WTC11 (cell line): ENCODE measurements around the gene B3GALNT2.

ENCODE experiments used
- CBFB ChIP-seq: sonication (generic); formaldehyde crosslinking; IDR thresholded peaks from 2 replicates; pipeline ENCODE4 v1.8.1; 2022; ENCODE audit warnings: mild to moderate bottlenecking, low read depth, missing genetic modification reagents
- JUN ChIP-seq: sonication (generic); formaldehyde crosslinking; IDR thresholded peaks from 2 replicates; pipeline ENCODE4 v1.8.0; 2023; ENCODE audit warnings: mild to moderate bottlenecking, missing genetic modification reagents
- SMAD3 ChIP-seq: sonication (generic); formaldehyde crosslinking; IDR thresholded peaks from 2 replicates; pipeline ENCODE4 v1.8.0; 2022; ENCODE audit warnings: missing genetic modification reagents, mild to moderate bottlenecking, borderline replicate concordance
- ZNF138 ChIP-seq: sonication (generic); formaldehyde crosslinking; conservative IDR thresholded peaks from 2 replicates; pipeline ENCODE4 v1.8.1; 2022; ENCODE audit warnings: mild to moderate bottlenecking, moderate library complexity, missing genetic modification reagents
- TF ChIP-seq, protein P1 (sequence below): sonication (generic); formaldehyde crosslinking; IDR thresholded peaks from 2 replicates; pipeline ENCODE4 v1.8.0; 2022; ENCODE audit warnings: mild to moderate bottlenecking, missing genetic modification reagents
- TF ChIP-seq, protein P2 (sequence below): sonication (generic); formaldehyde crosslinking; IDR thresholded peaks from 2 replicates; pipeline ENCODE4 v1.8.1; 2023; ENCODE audit warnings: mild to moderate bottlenecking, missing genetic modification reagents, moderate library complexity
- TF ChIP-seq, protein P3 (sequence below): sonication (generic); formaldehyde crosslinking; IDR thresholded peaks from 2 replicates; pipeline ENCODE4 v1.8.1; 2023; ENCODE audit warnings: mild to moderate bottlenecking, missing genetic modification reagents
- TF ChIP-seq, protein P4 (sequence below): fragments of 200-600 bp; IDR thresholded peaks from 2 replicates; pipeline ENCODE4 v1.8.0; 2022; ENCODE audit warnings: antibody characterized with exemption

DNA sequence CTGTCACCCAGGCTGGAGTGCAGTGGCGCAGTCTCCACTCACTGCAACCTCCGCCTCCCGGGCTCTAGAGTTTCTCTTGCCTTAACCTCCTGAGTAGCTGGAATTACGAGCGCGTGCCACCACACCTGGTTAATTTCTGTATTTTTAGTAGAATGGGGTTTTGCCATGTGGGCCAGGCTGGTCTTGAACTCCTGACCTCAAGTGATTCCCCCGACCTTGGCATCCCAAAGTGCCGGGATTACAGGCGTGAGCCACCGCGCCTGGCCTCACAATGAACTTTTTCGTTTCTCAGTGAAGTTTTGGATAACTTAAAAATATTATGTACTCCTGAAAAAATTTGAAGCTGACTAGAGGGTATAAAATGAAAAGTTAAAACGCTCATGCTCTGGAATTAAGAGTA lies 77.6 kb downstream of the B3GALNT2 start:
- TF ChIP-seq, protein P1, sequence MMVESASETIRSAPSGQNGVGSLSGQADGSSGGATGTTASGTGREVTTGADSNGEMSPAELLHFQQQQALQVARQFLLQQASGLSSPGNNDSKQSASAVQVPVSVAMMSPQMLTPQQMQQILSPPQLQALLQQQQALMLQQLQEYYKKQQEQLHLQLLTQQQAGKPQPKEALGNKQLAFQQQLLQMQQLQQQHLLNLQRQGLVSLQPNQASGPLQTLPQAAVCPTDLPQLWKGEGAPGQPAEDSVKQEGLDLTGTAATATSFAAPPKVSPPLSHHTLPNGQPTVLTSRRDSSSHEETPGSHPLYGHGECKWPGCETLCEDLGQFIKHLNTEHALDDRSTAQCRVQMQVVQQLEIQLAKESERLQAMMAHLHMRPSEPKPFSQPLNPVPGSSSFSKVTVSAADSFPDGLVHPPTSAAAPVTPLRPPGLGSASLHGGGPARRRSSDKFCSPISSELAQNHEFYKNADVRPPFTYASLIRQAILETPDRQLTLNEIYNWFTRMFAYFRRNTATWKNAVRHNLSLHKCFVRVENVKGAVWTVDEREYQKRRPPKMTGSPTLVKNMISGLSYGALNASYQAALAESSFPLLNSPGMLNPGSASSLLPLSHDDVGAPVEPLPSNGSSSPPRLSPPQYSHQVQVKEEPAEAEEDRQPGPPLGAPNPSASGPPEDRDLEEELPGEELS (CRISPR knock-in tag), result no peak
- TF ChIP-seq SMAD3, result no peak
- TF ChIP-seq, protein P2, sequence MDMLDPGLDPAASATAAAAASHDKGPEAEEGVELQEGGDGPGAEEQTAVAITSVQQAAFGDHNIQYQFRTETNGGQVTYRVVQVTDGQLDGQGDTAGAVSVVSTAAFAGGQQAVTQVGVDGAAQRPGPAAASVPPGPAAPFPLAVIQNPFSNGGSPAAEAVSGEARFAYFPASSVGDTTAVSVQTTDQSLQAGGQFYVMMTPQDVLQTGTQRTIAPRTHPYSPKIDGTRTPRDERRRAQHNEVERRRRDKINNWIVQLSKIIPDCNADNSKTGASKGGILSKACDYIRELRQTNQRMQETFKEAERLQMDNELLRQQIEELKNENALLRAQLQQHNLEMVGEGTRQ (CRISPR knock-in tag), result no peak
- no peak for TF ChIP-seq CBFB (CRISPR knock-in tag)
- TF ChIP-seq, protein P3, sequence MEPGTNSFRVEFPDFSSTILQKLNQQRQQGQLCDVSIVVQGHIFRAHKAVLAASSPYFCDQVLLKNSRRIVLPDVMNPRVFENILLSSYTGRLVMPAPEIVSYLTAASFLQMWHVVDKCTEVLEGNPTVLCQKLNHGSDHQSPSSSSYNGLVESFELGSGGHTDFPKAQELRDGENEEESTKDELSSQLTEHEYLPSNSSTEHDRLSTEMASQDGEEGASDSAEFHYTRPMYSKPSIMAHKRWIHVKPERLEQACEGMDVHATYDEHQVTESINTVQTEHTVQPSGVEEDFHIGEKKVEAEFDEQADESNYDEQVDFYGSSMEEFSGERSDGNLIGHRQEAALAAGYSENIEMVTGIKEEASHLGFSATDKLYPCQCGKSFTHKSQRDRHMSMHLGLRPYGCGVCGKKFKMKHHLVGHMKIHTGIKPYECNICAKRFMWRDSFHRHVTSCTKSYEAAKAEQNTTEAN (CRISPR knock-in tag), result no peak
- TF ChIP-seq ZNF138, result no peak
- no peak for TF ChIP-seq JUN
- TF ChIP-seq, protein P4, sequence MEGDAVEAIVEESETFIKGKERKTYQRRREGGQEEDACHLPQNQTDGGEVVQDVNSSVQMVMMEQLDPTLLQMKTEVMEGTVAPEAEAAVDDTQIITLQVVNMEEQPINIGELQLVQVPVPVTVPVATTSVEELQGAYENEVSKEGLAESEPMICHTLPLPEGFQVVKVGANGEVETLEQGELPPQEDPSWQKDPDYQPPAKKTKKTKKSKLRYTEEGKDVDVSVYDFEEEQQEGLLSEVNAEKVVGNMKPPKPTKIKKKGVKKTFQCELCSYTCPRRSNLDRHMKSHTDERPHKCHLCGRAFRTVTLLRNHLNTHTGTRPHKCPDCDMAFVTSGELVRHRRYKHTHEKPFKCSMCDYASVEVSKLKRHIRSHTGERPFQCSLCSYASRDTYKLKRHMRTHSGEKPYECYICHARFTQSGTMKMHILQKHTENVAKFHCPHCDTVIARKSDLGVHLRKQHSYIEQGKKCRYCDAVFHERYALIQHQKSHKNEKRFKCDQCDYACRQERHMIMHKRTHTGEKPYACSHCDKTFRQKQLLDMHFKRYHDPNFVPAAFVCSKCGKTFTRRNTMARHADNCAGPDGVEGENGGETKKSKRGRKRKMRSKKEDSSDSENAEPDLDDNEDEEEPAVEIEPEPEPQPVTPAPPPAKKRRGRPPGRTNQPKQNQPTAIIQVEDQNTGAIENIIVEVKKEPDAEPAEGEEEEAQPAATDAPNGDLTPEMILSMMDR, result no peak
